CD4-positive, alpha-beta T cell treated with Interleukin-17A for 1 hour (primary cell): ENCODE measurements around the gene IER5.

Experiments used
- DNase-seq: peaks from one replicate; pipeline ENCODE4 v3.0.0-alpha.2; 2020

Gene IER5

DNA sequence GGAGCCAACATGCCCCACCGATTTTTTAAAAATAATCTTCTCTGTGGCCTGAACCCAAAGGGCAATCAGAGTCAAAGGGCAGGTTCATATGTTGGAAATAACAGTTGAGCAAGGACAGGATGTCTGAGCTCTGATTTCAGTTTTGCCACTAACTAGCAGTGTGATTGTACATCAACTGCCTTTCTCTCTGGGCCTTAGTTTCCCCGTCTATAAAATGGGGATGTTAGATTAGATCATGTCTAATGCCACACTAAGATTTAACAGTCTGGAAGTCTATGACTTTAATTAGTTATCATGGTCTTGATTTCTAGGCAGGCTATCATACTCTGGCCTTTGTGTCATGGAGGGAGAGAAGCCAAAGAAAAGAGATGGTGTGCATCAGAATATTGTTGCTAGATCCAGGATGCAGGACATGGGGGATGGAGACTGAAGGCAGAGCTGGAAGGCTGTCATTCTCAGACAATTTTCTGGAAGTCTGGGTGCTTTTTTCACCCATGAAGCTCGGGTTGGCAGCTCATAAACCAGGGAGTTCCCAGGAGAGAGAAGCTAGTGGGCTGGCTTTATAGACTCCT, 28.4 kb downstream of the IER5 start:
- DNase-seq: no peak

DNA sequence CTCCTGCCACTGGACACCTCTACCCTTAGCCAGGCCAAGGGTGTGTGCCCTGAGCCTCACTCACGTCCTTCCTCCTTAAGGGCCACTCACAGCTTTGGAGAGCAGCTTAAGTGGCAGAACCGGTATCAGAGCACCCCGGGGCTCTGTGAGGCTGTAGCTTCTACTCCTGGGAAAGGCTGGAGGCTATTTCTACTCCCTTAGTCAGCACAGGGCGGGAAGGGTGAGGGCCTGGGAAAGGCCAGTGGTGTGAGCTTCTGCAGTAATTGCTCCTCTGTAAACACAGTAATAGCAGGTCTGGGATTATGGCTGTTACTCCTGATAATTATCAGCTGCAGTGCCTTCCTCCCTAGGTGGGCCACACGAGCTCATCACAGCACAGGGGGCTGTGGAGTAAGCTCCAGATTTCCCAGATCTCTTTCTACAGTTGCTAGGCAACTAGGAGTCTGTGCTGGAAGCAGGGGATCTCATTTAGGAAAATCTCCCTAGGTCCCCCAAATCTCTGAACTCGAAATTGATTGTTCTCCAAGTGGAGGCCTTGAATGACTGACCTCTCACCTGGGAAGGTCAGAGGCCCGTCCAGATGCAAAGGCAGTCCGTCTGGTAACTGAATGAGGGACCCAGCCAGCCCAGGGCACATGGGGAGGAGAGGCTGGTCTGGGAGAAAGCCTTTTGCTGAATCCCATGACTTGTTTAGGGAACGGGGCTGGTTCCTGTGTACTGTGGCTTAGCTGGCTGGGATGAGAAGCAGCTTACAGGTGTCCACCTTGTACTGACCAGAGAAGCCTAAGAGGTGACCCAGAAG, 29.3 kb downstream of the IER5 start:
- DNase-seq: no peak

DNA sequence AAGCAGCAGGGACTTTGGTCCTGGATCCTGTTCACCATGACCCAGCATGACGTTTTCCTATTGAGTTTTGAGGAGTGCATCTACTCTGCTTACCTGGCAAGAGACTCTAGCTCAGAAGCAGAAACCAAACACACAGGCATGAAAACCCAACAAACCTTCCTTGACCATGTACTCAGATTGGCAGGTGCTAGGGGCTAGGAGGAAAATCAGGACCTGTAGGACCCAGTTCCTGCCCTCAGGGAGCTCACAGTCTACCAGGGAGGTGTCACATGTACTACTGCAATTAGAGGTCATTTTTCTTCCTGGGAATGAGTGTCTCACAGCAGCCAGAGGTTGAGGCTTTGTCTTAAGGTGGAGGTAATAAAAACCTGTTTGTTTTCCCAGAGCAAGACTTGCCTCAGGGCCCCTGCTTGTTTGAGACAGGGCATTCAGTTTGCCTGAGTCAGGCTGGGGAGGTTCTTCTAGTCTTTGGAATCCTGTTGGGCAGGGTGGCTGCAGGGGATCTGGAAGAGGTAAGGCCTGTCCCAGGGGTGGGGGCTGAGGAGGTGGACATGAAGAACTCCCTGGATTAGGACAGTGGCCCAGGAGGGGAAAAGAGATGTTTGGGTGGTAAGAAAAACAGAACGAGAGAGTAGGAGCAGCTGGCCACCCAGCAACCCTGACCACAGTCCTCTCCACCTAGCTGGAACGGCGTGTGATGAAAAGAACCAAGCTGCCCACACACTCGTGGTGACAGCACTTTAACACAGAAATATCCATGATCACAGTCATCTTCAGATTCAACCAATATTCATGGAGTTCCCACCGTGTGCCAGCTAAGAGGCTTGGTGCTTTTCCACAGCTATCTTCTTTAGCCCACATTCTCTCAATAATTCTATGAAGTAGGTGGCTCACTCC, 30.8 kb downstream of the IER5 start:
- no peak for DNase-seq

DNA sequence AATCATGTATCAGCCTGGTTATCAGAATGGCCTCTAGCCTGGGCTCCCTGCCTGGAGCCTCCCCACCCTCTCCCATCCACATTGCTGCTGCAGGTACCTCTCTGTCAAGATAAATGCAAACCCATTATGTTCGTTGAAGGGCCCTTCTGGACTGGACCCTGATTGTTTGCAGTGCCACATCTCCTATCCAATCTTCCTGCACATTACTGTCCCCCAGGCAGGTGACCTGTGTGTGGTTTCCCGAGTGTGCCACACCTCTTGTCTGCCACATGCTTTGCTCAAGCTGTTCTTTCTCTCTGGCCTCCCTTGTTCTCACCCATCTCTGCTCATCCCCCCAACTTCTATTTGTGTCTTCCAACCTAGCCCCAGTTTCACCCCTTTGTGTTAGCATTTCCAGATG, 32.4 kb downstream of the IER5 start:
- no peak for DNase-seq

DNA sequence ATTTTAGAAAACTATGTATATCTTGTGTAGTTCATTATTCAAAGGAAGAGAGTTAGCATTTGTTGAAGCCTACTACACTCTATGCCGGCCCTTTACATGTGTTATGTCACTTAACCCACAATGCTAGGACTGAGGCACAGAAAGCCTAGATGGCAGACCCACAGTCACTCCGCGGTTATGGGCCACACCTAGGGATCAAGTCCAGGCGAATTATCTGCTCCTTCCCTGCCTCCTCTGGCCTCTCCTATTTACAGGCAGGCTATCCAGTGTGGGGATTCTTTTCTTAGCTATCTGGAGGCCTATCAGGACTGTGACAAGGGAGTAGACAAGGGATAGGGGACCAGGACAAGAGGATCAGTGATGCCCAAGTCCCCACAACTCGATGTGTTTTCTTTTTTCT, 33.0 kb downstream of the IER5 start:
- no peak for DNase-seq

DNA sequence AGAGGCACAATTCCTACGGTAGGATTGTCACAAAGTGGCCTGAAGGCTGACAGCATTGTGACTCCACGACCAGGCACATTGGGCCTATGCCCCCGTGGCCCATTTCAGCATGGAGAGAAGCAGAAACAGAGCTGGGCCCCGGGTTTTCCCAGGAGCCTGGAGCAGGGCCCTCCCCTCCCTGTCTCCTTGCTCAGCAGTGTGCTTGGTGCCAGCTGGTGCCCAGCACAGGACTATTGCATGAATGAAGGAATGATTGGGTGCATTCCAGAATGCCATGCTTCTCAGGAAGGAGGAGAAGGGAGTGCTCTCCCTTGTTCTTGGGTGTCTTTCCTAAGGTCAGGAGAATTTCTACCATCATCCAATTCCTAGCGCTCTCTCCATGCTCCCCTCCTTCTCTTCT, 33.7 kb downstream of the IER5 start:
- no peak for DNase-seq

DNA sequence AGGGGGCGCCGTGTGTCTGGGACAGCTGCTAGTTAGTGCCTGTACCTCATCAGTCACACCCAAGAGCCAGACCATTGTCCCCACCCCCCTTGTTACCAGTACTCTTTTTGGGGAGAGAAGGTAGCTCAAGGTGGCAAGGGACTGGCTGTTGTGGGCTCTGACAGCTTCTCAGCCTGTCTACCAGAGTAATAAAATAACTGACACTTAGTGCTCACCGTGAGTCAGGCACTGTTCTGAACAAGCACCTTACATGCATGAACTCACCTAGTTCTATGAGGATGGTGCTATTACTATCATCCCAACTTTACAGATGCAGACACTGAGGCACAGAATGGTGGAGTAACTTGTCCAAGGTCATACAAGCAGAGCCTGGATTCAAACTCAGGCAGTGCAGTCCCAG, 34.7 kb downstream of the IER5 start:
- no peak for DNase-seq

DNA sequence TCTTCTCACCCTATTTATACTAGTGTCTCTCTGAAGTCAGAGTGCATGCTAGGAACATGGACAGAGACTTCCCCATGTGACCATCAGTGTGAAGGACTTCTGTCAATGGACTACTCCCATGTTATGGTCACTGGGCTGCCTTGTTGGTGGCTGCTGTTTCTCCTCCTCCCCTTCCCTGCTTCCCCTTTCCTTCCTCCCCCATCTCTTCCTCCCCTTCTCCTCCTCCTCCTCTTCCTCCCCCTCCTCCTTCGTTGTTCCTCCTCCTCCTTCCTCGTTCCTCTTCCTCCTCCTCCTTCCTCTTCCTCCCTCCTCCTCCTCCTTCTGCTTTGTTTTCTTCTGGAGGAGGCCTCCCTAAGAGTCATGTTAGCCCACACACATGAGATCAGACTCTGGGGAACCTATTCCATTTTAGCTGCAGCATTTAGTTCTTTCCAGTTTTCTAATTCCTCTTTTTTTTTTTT, 35.8 kb downstream of the IER5 start:
- no peak for DNase-seq

DNA sequence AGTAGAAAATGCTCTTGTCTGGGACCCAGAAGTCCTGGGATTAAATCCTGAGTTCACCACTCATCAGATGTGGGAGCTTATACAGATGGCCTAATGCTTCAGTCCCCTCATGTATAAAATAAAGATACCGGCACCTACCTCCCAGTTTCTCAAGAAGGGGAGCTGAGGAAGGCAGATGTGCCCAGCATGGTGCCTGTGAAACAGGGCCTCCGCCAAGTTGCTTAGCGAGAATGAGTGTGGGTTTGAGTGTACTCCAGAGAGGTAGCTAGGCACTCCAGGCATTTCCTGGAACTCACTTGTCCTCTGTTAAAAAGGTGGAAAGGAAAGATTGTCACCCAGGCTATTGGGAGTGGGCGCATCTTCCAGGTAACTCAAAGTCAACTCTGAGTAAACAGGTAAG, 37.8 kb downstream of the IER5 start:
- DNase-seq: no peak

DNA sequence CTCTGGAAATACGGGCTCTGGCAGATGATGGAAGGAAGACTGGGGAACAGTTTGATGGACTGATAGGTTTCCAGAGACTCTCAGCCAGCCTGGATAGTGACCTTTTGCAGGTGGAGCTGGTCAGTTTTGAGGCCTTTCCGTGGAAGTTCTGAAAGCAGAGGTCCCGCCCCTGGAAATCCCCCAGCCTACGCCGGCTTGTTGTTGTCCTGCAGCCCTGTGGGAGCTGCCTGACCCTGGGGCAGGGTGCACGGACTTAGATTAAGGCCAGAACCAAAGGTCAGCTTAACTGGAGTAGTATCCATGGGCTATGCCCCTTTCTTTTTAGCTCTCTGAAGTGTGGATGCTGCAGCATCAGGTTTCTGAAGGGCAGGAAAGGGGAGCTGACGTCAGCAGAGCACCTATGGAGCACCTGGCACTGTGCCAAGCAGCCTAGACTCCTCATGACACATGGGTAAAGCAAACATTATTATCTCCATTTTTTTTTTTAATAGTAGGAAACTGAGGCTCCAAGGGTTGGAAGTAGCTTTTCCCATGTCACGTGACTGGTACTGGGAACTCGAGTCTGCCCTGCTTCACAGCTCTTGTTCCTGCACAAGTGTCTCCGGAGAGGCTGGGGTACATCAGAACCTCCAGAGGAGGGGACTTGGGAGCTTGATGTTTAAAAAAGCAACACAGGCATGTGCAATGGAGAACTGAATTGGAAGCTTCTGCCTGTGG, 38.5 kb downstream of the IER5 start:
- DNase-seq: no peak

DNA sequence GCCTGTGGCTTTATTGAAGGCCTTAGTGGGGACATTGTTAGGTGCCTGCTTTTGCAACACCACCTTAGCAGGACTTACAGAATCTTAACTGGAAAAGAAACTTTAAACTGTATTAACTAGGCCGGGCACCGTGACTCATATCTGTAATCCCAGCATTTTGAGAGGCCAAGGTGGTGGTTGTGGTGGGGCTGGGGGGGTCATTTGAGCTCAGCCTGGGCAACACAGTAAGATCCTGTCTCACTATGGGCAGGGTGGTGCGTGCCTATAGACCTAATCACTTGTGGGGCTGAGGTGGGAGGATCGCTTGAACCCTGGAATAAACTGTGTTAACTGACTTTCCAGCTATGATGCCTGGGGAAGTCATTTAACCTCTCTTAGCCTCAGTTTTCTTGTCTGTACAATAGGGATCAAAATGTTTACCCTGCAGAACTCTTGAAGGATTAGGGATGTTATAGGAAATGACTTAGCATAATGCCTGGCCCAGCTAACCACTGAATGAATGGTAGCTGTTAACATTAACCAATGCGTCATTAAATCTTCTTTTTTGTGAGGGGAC, 39.5 kb downstream of the IER5 start:
- no peak for DNase-seq

DNA sequence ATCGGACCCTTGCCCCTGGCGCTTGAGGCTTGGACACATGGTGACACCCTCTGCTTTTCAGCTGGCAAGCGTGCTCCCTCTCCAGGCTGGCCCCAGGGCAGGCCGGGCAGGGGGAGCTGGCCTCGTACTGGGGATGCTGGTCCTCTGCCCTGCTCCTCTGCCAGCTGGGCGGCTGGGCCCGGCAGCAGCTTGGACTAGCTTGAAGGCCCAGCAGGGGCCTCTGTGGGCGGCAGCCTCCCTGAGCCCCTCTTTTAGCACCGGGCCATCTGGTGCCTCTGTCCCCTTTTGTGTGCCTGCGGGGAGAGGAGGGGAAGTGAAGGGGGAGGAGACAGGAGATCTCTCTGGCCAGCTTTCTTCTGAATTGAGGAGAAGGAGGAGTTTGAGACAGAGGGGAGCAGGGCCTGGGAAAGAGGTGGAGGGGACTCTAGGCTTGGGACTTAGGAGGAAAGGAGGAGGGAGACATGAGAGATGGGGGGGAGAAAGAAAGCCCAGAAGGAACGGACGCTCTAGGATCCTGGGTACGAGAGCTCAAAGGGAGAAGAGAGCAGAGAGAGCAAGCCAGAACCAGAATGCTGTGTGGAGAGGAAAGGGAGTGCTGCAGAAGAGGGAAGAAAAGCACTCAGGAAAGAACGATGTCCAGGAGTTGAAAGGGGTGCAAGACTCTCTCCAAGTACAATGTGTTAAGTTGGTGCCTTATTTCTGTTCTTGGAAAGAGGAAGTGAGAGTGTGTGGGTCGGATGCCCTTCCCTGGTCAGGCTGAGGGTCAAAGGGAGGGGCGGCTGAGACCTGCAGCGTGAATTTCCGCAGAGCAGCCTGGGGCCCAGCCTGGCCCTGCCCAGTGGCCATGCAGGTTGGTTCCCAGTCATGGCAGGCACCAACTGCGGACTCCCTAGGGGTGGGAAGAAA, 40.3 kb downstream of the IER5 start:
- DNase-seq: no peak

DNA sequence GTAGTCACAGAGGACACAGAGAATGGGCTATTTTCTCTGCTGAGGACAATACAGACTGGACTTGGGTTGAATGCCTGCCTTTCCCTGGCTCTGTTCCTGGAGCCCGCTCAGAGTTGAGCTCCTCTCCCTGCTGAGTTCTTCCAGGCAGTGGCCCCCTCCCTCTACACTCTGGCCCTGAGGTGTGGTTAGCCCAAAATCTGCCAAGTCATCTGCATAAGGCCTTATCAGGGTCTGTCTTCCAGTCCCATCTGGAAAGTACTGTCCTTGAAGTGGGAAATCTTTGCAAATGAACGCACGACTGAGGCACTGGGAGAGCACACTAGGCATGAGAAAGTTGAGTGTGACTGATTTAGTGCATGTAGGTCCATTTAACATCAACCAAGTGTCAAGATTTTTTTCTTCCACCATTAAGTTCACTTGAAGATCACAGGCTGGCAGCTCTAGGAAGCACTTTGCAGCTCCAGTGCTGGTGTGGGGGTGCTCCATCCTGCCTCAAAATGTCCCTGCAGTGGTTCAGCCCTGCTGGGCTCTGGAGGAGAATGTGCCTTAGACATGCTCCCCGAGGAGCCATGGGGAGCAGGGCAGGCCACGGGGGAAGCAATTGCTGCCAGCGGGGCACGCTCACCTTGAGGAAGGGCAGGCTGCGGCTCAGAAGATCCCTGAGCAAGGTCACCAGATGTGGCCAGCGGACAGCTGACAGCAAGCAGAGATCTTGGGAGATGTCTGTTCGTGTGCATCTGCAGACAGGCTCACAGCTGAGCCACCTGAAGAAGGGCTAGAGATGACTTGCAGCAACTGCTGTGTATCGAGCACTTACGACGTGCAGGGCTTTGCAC, 41.5 kb downstream of the IER5 start:
- DNase-seq: no peak

DNA sequence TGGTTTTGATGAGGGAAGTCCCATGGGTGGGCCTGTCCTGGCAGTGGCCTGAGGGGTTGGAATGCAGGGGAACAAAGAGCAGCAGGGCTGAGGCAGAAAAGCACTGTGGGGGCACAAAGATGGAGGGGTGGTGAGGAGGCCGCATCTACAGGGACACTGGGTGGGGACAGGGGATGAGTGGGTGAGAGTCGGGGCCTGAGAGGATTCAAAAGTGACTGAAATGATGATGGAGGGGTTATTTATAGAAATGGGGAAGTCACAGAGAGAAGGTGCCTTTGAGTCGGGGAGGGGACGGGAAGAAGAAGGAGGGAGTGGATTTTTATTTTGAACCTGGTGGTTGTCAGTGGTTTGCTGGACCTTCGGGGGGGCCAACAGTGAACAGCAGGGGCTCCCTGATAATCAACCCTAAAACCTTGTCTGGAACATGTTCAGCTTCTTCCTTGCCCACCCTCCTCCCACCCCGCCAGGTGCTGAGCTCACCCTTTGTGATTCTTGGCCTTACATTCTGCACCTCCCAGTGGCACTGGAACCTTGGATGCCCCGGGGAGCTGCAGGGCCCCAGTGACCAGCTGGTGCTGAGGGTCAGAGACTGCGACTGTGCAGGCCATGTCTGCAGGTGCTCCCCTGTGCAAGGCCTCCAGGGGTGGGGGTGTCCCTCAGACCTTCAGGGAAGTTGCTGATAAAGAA, 42.9 kb downstream of the IER5 start:
- DNase-seq: no peak

DNA sequence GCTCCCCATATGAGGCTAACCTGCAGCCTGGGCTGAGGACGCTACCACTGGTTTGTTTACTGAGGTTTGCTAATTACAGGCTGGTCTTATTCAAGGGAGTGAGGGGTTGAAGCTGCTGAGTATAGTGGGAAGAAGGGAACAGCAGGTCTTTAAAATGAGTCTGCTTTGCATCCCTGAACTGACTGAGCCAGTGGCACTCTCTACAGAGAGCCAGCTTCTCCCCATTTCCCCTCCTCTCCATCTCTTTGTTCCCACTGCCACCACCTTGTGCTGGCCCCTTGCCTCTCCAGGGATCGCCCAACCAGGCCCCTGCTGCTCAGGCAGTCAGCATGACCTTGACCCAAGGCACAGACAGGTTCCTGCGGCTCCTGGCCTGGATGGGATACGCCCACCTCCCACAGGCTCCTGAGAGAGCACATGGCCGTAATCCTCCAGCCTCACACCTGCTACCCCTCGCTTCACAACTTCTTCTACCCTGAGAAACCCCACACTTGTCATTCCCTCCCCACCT, 45.0 kb downstream of the IER5 start:
- DNase-seq: no peak

DNA sequence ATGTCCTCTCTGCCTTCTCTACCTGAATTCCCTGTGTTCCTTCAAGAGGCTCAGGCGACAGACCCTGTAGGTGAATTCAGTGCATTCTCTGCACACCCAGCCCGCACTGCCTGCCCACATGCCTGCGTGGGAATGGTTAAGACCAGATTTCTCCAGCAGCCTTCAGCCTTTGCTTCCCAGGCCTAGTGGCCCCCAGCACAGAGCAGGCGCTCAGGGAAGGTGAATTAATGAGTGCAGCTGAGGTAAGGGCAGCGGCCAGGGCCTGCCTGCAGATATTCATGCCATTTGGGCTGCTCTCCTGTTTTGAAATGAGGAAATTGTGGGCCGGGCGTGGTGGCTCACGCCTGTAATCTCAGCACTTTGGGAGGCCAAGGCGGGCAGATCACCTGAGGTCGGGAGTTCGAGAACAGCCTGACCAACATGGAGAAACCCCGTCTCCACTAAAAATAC, 45.5 kb downstream of the IER5 start:
- DNase-seq: no peak

DNA sequence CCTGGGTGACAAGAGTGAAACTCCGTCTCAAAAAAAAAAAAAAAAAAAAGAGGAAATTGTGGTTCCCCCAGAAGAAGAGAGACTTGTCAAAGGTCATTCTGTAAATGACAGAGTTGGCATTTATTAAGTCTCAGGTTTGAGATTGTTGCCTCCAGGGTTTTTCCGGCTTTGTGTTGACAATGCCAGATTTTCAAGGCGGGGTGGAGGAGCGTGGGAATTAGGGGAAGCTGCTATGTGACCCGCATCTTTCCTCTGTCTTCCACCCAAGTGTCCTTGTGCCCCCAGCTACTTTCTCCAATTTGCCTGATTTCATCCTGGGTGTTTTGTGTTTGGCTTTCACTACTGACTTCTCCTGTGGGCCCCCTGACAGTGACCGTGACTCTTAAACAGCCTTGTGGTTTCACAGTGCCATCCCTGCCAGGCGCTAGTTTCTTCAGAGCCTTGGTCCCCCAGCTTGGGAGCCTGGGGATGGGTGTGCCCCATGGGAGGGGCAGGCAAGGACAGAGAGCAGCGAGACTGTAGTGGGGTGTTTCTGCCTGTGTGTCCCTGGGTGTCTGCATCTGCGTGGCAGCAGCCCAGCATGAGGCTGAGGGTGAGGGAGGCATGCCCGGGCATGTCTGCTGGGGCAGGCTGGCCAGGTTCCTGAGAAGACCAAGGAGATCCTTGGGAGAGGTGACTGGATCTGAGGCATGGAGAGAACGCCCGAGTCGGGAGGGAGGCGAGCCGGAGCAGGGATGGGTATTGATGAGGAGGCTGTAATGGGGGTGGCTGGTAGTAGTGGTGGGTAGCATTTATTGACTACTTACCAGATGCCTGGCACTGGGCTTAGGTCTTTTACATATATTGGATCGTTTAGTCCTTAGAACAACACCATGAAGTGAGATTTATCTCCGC, 46.3 kb downstream of the IER5 start:
- peak; percentile 42 for DNase-seq

DNA sequence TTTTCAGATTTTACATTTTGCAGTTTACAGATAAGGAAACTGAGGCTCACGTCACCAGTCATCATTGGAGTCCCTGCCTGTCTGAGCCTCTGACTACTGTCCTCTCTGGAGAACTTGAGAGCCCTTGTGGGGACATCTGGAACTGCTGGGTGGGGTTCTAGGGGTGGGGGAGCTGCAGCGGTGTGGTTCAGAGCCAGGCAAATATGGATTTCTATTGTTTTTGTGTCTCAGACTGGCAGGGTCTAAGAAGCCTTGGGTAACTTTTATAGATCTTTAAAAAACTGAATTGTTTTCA, 46.9 kb downstream of the IER5 start:
- peak; percentile 34 for DNase-seq
